SK-N-MC (cell line): ENCODE results near the gene AMOT.

Experiments used
- EZH2 ChIP-seq: fragments of 200-600 bp; sonication (generic); IDR thresholded peaks from one replicate; pipeline ENCODE4 v1.6.1; 2017; ENCODE audit warnings: antibody characterized with exemption
- FOXP2 ChIP-seq: optimal IDR thresholded peaks from 2 replicates; pipeline ENCODE3; 2011; ENCODE audit warnings: mild to moderate bottlenecking, moderate library complexity; ENCODE audit not compliant: insufficient read depth; ENCODE audit errors: extremely low read length, control extremely low read depth
- POLR2AphosphoS5 ChIP-seq: IDR thresholded peaks from 2 replicates; pipeline ENCODE4 v1.6.1; 2012; ENCODE audit warnings: mild to moderate bottlenecking, low read depth, low read length, borderline replicate concordance

DNA sequence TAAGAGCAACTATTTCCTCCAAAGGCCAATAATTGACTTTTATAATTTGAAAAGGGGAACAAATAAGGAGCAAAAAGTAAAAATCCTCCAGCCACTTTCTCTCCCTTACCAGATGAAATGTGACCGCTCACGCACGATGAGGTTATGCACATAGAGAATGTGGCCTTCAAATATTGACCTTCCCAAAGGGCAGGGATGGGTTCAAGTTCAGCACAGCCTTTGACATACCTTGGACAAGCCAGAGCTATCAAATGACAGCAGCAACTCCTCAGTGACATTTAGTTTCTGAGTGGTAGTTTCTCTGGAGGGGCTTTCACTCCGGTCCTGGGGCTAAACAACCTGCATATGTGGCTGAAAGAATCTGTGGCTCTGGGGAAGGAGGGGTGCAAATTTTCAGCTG lies 50.7 kb downstream of the AMOT start:
- TF ChIP-seq POLR2AphosphoS5 (no peak), FOXP2 (no peak), EZH2 (no peak)
